ENCODE measurements around the gene RAB11B.
"Not testable (repeated sequence)": the region's sequence is repeated elsewhere in the genome, so short reads cannot be mapped to it uniquely, and the experiment has no call there.

RAB11B gene

DNA sequence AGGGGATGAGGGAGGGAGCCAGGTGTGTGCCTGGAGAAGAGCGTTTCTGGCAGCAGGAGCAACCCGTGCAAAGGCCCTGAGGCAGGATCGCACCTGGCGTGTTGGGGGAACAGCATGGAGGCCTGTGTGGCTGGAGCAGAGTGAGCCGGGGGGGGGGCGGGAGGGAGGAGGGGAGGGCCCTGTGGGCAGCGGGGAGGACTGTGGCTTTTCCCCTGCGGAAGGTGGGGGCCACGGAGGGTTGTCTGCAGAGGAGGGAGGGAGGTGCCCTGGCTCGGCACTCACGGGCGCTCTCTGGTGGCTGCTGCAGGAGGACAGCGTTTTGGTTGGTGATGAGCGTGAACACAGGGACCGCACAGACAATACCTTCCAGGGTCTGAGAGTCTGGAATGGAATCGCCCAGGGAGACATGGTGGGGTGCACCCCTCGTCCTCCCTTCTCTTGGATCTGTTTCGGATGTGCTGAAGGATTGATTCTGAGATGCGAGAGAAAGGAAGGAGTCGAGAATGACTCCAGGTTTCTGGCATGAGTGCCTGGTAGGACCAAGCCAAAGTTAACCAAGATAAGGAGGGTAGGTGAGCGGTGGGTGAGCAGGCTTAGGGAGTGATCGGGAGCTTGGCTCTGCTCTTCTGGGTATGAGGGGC is 6.5 kb downstream of the RAB11B start:
- Histone ChIP-seq H3K4me3 (ENCODE audit: extremely low read depth, insufficient read depth, low read length, poor library complexity, severe bottlenecking) (no peak overlapping the region), H3K9me3 (ENCODE audit: control insufficient read depth, low read length) (no peaks in the 10 kb centered on the region), H3K27ac (ENCODE audit: low read depth, low read length, severe bottlenecking) (no peak overlapping the region), H3K36me3 (ENCODE audit: control insufficient read depth, insufficient read depth, low read length) (peaks cover 32% of the 10 kb centered on the region), H3K4me1 (ENCODE audit: control insufficient read depth, insufficient read depth, low read length, poor library complexity, severe bottlenecking) (peaks cover 27% of the 10 kb centered on the region)
- 58 to 72% methylated on average over 13 to 18 of the region's 22 CpGs for WGBS, 2 experiments (ENCODE audit: insufficient coverage in 2 of 2)

DNA sequence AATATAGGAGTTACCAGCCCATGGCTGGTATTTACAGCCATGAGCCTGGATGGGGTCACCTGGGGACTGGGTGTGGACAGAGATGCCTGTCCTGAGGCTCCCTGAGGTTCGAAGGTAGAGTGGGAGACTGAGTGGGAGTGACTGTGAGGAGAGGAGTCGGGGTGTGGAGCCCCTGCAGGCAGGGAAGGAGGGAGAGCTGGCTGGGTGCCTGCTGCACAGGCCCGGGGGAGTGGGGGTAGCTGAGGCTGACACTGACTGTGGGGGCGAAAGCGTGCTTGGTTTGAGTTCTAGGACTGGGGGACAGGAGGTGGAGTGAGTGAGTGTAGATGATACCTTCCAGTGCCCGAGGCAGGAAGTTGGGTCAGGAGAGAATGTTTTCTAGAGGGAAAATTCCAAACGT is 7.1 kb downstream of the RAB11B start:
- WGBS, 2 experiments (ENCODE audit: insufficient coverage in 2 of 2) = 83 to 92% methylated on average over 2 to 7 of the region's 7 CpGs
- H3K4me1 ChIP-seq (ENCODE audit: control insufficient read depth, insufficient read depth, low read length, poor library complexity, severe bottlenecking) = peaks cover 22% of the 10 kb centered on the region
- no peak overlapping the region for H3K27ac ChIP-seq (ENCODE audit: low read depth, low read length, severe bottlenecking)
- no peaks in the 10 kb centered on the region for H3K9me3 ChIP-seq (ENCODE audit: control insufficient read depth, low read length)
- peaks cover 38% of the 10 kb centered on the region for H3K36me3 ChIP-seq (ENCODE audit: control insufficient read depth, insufficient read depth, low read length)
- no peak overlapping the region for H3K4me3 ChIP-seq (ENCODE audit: extremely low read depth, insufficient read depth, low read length, poor library complexity, severe bottlenecking)

DNA sequence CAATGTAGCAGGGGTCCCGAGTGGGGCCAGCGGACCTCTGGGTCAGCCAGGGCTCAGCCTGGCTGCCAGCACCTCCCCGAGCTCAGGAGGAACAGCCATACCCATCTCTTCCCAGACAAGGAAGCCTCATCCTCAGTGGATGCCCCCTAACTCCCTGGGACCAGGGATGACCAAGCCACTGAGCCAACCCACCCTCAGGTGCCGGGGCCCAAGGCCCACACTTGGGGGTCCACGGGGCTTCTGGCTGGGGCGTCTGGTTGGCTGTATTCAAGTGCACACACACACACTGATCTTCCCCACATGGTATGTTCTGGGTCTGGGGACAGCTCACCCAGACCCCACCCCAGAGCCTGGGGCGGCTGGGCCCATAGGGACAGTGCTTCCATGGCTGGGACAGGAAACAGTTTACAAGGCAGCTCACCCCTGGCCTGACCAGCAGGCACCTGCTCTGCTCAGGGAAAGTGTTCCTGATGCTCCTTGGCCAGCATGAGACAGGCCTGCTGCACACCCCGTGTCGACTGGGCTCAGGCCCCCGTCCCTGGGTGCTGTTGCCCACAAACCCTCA is 7.7 kb downstream of the RAB11B start:
- Histone ChIP-seq H3K27ac (ENCODE audit: low read depth, low read length, severe bottlenecking) (no peak overlapping the region), H3K36me3 (ENCODE audit: control insufficient read depth, insufficient read depth, low read length) (peaks cover 42% of the 10 kb centered on the region), H3K4me3 (ENCODE audit: extremely low read depth, insufficient read depth, low read length, poor library complexity, severe bottlenecking) (no peak overlapping the region), H3K9me3 (ENCODE audit: control insufficient read depth, low read length) (no peaks in the 10 kb centered on the region), H3K4me1 (ENCODE audit: control insufficient read depth, insufficient read depth, low read length, poor library complexity, severe bottlenecking) (peaks cover 22% of the 10 kb centered on the region)
- 96 to 99% methylated on average over 8 to 9 of the region's 10 CpGs for WGBS, 2 experiments (ENCODE audit: insufficient coverage in 2 of 2)

DNA sequence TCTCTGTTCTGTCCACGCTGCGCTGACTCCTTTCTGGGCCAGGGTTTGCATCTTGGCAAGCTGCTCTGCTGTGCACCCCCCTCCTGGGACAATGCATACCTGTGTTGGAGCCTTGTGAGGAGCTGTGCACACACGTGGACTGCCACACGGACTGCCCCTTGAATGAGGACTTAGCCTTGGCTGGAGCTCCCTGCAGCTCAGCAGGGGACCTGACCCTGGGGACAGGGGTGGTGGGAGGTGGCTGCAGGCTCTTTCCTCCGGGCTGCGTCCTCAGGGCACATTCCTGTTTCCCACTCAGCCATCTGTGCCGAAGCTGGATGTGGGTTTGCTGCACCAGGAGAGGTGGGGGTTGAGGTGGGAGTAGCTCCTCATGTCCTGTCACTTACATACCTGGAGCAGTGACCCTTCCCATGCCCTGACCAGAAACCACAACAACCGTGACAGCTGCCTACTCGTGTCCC is 8.2 kb downstream of the RAB11B start:
- Histone ChIP-seq H3K9me3 (ENCODE audit: control insufficient read depth, low read length) (no peaks in the 10 kb centered on the region), H3K4me3 (ENCODE audit: extremely low read depth, insufficient read depth, low read length, poor library complexity, severe bottlenecking) (no peak overlapping the region), H3K27ac (ENCODE audit: low read depth, low read length, severe bottlenecking) (no peak overlapping the region), H3K36me3 (ENCODE audit: control insufficient read depth, insufficient read depth, low read length) (peaks cover 47% of the 10 kb centered on the region), H3K4me1 (ENCODE audit: control insufficient read depth, insufficient read depth, low read length, poor library complexity, severe bottlenecking) (peaks cover 22% of the 10 kb centered on the region)
- 82 to 100% methylated on average over 7 of the region's 9 CpGs for WGBS, 2 experiments (ENCODE audit: insufficient coverage in 2 of 2)

DNA sequence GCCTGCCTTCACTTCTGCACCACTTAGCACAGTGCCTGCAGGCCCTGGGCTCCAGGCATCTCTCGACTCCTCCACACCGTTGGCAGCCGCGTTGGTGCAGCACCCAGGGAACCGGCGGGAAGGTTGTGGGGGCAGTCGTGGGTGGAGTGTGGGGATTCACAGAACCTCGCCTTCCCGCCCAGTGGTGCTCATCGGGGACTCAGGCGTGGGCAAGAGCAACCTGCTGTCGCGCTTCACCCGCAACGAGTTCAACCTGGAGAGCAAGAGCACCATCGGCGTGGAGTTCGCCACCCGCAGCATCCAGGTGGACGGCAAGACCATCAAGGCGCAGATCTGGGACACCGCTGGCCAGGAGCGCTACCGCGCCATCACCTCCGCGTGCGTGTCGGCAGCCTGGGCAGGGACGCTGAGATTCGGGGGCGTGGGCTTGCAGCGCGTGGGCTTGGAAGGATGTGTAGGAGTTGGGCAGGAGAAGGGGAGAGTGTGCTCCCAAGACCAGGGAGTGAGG is 9.6 kb downstream of the RAB11B start:
- Histone ChIP-seq H3K27ac (ENCODE audit: low read depth, low read length, severe bottlenecking) (no peak overlapping the region), H3K36me3 (ENCODE audit: control insufficient read depth, insufficient read depth, low read length) (peaks cover 56% of the 10 kb centered on the region), H3K4me1 (ENCODE audit: control insufficient read depth, insufficient read depth, low read length, poor library complexity, severe bottlenecking) (peaks cover 15% of the 10 kb centered on the region), H3K4me3 (ENCODE audit: extremely low read depth, insufficient read depth, low read length, poor library complexity, severe bottlenecking) (no peak overlapping the region), H3K9me3 (ENCODE audit: control insufficient read depth, low read length) (no peaks in the 10 kb centered on the region)
- 94 to 98% methylated on average over 32 to 34 of the region's 34 CpGs for WGBS, 2 experiments (ENCODE audit: insufficient coverage in 2 of 2)

DNA sequence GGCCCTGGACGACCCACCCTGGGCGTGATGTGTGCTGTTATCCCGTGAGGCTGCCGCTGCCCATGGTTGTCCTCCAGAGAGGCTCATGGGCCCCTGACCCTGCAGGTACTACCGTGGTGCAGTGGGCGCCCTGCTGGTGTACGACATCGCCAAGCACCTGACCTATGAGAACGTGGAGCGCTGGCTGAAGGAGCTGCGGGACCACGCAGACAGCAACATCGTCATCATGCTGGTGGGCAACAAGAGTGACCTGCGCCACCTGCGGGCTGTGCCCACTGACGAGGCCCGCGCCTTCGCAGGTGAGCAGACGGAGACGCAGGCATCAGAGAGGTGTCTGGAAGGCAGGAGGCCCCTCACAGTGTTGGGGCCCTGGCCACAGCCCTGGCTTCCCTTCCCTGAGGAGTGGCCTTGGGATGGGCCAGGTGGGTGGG is 11.8 kb downstream of the RAB11B start:
- WGBS, 2 experiments (ENCODE audit: insufficient coverage in 2 of 2) = 94 to 95% methylated on average over 21 of the region's 21 CpGs
- no peak overlapping the region for H3K4me3 ChIP-seq (ENCODE audit: extremely low read depth, insufficient read depth, low read length, poor library complexity, severe bottlenecking)
- no peaks in the 10 kb centered on the region for H3K9me3 ChIP-seq (ENCODE audit: control insufficient read depth, low read length)
- peaks cover 62% of the 10 kb centered on the region for H3K36me3 ChIP-seq (ENCODE audit: control insufficient read depth, insufficient read depth, low read length)
- H3K4me1 ChIP-seq (ENCODE audit: control insufficient read depth, insufficient read depth, low read length, poor library complexity, severe bottlenecking) = peaks cover 8% of the 10 kb centered on the region
- no peak overlapping the region for H3K27ac ChIP-seq (ENCODE audit: low read depth, low read length, severe bottlenecking)

DNA sequence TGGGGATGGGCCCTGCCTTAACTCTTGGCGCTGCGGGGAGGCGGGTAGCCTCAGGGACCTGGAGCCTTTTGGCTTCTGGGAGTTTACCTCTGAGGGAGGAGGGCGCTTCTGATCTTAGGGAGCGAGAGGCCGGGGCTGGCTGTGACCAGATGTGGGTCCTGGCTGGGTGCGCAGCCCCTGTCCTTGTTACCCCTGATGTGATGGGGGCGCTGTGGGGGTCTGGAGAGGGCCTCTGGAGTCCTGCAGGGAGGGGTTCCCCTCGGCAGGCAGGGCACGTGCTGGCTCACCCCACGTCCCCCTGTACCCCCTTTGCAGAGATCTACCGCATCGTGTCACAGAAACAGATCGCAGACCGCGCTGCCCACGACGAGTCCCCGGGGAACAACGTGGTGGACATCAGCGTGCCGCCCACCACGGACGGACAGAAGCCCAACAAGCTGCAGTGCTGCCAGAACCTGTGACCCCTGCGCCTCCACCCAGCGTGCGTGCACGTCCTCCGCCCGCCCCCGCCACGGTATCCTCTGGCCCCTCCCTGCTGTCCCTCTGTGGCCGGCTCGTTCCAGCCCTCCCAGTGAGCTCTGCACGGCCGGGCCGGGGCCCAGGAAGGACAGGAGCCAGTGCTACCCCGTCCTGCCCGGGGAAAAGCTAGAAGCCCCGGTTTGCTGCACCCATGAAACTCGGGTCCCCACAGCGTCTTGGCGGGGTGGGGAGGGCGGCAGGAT is 13.1 kb downstream of the RAB11B start:
- Histone ChIP-seq H3K9me3 (ENCODE audit: control insufficient read depth, low read length) (no peaks in the 10 kb centered on the region), H3K36me3 (ENCODE audit: control insufficient read depth, insufficient read depth, low read length) (peaks cover 56% of the 10 kb centered on the region), H3K4me3 (ENCODE audit: extremely low read depth, insufficient read depth, low read length, poor library complexity, severe bottlenecking) (no peak overlapping the region), H3K27ac (ENCODE audit: low read depth, low read length, severe bottlenecking) (no peak overlapping the region), H3K4me1 (ENCODE audit: control insufficient read depth, insufficient read depth, low read length, poor library complexity, severe bottlenecking) (no peaks in the 10 kb centered on the region)
- 93 to 97% methylated on average over 28 to 44 of the region's 44 CpGs for WGBS, 2 experiments (ENCODE audit: insufficient coverage in 2 of 2)

DNA sequence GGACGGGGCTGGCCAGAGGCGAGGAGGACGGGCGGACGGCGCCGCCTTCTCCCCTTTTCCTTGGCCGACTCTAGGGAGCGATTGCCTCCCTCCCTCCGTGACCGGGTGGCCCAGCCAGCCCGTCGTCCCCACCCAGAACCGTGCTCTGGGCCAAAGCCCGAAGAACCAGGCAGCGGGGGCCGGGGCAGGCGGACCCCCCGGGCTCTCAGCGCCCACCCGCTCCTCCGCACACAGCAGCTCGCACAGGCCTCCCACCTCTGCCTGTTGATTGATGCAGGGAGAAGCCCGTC is 13.6 kb downstream of the RAB11B start:
- no peaks in the 10 kb centered on the region for H3K9me3 ChIP-seq (ENCODE audit: control insufficient read depth, low read length)
- peaks cover 53% of the 10 kb centered on the region for H3K36me3 ChIP-seq (ENCODE audit: control insufficient read depth, insufficient read depth, low read length)
- H3K27ac ChIP-seq (ENCODE audit: low read depth, low read length, severe bottlenecking) = no peak overlapping the region
- WGBS, 2 experiments (ENCODE audit: insufficient coverage in 2 of 2) = 88 to 91% methylated on average over 10 to 21 of the region's 24 CpGs
- H3K4me1 ChIP-seq (ENCODE audit: control insufficient read depth, insufficient read depth, low read length, poor library complexity, severe bottlenecking) = no peaks in the 10 kb centered on the region
- no peak overlapping the region for H3K4me3 ChIP-seq (ENCODE audit: extremely low read depth, insufficient read depth, low read length, poor library complexity, severe bottlenecking)

DNA sequence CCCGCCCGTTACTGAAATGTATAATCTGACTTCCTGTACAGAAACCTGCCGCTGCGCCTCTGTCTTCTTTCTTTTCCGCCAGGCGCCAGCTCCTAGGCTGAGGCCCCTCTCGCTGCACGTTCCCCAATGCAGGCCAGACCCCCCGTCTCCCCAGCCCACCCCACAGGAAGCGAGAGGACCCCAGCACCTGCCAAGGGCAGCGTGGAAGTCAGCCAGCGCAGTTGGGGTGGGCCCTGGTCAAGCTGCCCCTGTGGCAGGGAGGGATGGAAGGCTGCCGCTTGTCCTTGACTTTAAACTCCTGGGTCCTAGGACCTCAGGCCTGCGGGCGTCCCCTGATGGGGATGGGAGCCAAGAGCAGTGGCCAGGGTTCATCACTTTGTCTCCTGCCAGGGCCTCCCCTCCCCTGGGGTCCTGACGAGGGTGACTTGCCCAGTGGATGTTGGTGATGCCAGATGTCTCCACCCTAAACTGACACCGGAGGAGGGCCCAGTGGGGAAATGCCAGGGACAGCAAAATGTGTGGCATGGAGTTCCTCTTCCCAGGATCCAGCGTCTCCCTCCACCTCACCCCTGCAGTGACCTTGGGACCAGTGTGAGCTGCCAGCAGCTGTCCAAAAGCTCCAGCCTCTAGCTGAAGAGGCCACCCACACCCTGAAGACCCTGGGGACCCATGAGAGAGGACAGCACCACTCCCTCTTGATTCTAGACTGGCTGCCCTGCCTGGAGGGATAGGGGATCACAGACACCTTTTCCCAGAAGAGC is 14.4 kb downstream of the RAB11B start:
- Histone ChIP-seq H3K36me3 (ENCODE audit: control insufficient read depth, insufficient read depth, low read length) (peaks cover 50% of the 10 kb centered on the region), H3K4me1 (ENCODE audit: control insufficient read depth, insufficient read depth, low read length, poor library complexity, severe bottlenecking) (no peaks in the 10 kb centered on the region), H3K9me3 (ENCODE audit: control insufficient read depth, low read length) (no peaks in the 10 kb centered on the region), H3K27ac (ENCODE audit: low read depth, low read length, severe bottlenecking) (no peak overlapping the region), H3K4me3 (ENCODE audit: extremely low read depth, insufficient read depth, low read length, poor library complexity, severe bottlenecking) (no peak overlapping the region)
- 92 to 95% methylated on average over 11 of the region's 18 CpGs for WGBS, 2 experiments (ENCODE audit: insufficient coverage in 2 of 2)

DNA sequence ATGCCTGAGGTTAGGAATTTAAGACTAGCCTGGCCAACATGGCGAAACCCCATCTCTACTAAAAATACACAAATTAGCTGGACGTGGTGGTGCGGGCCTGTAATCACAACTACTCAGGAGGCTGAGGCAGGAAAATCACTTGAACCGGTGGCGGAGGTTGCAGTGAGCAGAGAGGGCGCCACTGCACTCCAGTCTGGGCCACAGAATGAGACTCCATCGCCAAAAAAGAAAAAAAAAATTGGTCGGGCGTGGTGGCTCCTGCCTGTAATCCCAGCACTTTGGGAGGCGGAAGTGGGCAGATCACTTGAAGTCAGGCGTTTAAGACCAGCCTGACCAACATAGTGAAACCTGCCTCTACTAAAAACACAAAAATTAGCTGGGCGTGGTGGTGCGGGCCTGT is 20.6 kb downstream of the RAB11B start:
- not testable (repeated sequence) for H3K4me1 ChIP-seq (ENCODE audit: control insufficient read depth, insufficient read depth, low read length, poor library complexity, severe bottlenecking)
- 89 to 91% methylated on average over 11 to 12 of the region's 13 CpGs for WGBS, 2 experiments (ENCODE audit: insufficient coverage in 2 of 2)

More for the DNA sequence above, 20.6 kb downstream of the RAB11B start:
- H3K27ac ChIP-seq (ENCODE audit: low read depth, low read length, severe bottlenecking); H3K4me3 ChIP-seq (ENCODE audit: extremely low read depth, insufficient read depth, low read length, poor library complexity, severe bottlenecking); H3K36me3 ChIP-seq (ENCODE audit: control insufficient read depth, insufficient read depth, low read length); H3K9me3 ChIP-seq (ENCODE audit: control insufficient read depth, low read length): not testable (repeated sequence)

All from mesodermal cell (in vitro differentiated cells).